ENCODE results near the gene PLA2G4A.

GRCh38 chr1:186905561-186905960, 76.8 kb downstream of the PLA2G4A start:
- TF ChIP-seq CTCF (IDR thresholded peaks at IDR 0.05): no peak
- no peak for TF ChIP-seq POLR2A (IDR thresholded peaks at IDR 0.05)
